H1 (cell line): ENCODE data around the gene FOSL2. TPM values are rescaled to one million over a fixed set of nuclear protein-coding genes. Genes with fewer than 3 reads are reported as not detected.

Experiments used
- CTCF ChIA-PET: fragments of 300-600 bp; sonication (Branson Sonifier 250); formaldehyde crosslinking; loops from one replicate; lab custom pipeline; 2021; ENCODE audit not compliant: partially characterized antibody; lab: Charles Lee
- POLR2A ChIA-PET: fragments of 300-600 bp; sonication (Branson Sonifier 250); formaldehyde crosslinking; loops from one replicate; lab custom pipeline; 2021; ENCODE audit warnings: inconsistent platforms; ENCODE audit not compliant: partially characterized antibody; lab: Charles Lee
- DNase-seq, 2 experiments: peaks; one replicate each; pipeline versions ENCODE4 v3.0.0 to v3.0.0-alpha.2; 2010 to 2022; ENCODE audit warnings: low spot score in 2 of 2, low read depth in 1 of 2, mixed read lengths in 1 of 2
- FAIRE-seq: peaks from 2 replicates; lab custom pipeline; 2011; peaks lifted over from hg19 to GRCh38; lab: Jason Lieb, UNC
- H2AFZ ChIP-seq: 2 replicates; pipeline ENCODE4 v1.8.1; 2012; ENCODE audit warnings: low read length, inconsistent platforms
- H2AK5ac ChIP-seq: 2 replicates; pipeline ENCODE4 v1.6.1; 2013; ENCODE audit warnings: low read depth, low read length
- H2BK120ac ChIP-seq: replicated peaks from 2 replicates; pipeline ENCODE3; 2013; ENCODE audit warnings: low read depth, low read length, inconsistent platforms
- H2BK12ac ChIP-seq: 2 replicates; pipeline ENCODE4 v1.6.1; 2013; ENCODE audit warnings: low read depth, low read length
- H2BK15ac ChIP-seq: 2 replicates; pipeline ENCODE4 v1.6.1; 2013; ENCODE audit warnings: low read length
- H2BK20ac ChIP-seq: 2 replicates; pipeline ENCODE4 v1.6.1; 2013; ENCODE audit warnings: low read length
- H2BK5ac ChIP-seq: 2 replicates; pipeline ENCODE4 v1.6.1; 2013; ENCODE audit warnings: low read depth, low read length
- H3K14ac ChIP-seq: 2 replicates; pipeline ENCODE4 v1.6.1; 2013; ENCODE audit warnings: inconsistent platforms; ENCODE audit not compliant: insufficient read length
- H3K18ac ChIP-seq: 2 replicates; pipeline ENCODE4 v1.6.1; 2013; ENCODE audit warnings: low read length; ENCODE audit errors: extremely low read depth
- H3K23ac ChIP-seq: 2 replicates; pipeline ENCODE4 v1.6.1; 2013; ENCODE audit warnings: inconsistent platforms; ENCODE audit not compliant: insufficient read length
- H3K23me2 ChIP-seq: 2 replicates; pipeline ENCODE4 v1.6.1; 2013; ENCODE audit warnings: low read depth, low read length
- H3K27ac ChIP-seq: 2 replicates; pipeline ENCODE4 v1.6.1; 2011; ENCODE audit warnings: low read depth, low read length, inconsistent platforms
- H3K27me3 ChIP-seq, 4 experiments: replicated peaks in 1 of 4; 1 replicate in 1 of 4; 2 replicates in 3 of 4; pipeline versions ENCODE4 v1.6.1 to v1.8.1; 2011 to 2013; ENCODE audit warnings: low read length in 3 of 4, mild to moderate bottlenecking in 3 of 4, inconsistent platforms in 2 of 4, mixed read lengths in 2 of 4, moderate library complexity in 1 of 4; ENCODE audit not compliant: control insufficient read depth in 3 of 4, insufficient read depth in 3 of 4; ENCODE audit errors: extremely low read depth in 1 of 4
- H3K36me3 ChIP-seq, 4 experiments: 2 replicates each; pipeline versions ENCODE4 v1.6.1 to v1.8.1; 2011 to 2013; ENCODE audit warnings: mild to moderate bottlenecking in 4 of 4, low read length in 3 of 4, moderate library complexity in 2 of 4, control low read depth in 1 of 4, inconsistent platforms in 1 of 4; ENCODE audit not compliant: insufficient read depth in 4 of 4, control insufficient read depth in 2 of 4
- H3K4ac ChIP-seq: replicated peaks from 2 replicates; pipeline ENCODE3; 2013; ENCODE audit warnings: low read length, low read depth, mixed read lengths, inconsistent platforms; ENCODE audit not compliant: insufficient read length
- H3K4me1 ChIP-seq, 4 experiments: replicated peaks in 1 of 4; 1 replicate in 1 of 4; 2 replicates in 3 of 4; pipeline versions ENCODE4 v1.6.1 to v1.8.1; 2011 to 2013; ENCODE audit warnings: low read length in 3 of 4, inconsistent platforms in 2 of 4, mixed read lengths in 1 of 4; ENCODE audit not compliant: insufficient read depth in 4 of 4, control insufficient read depth in 3 of 4
- H3K4me2 ChIP-seq, 2 experiments: 2 replicates each; pipeline versions ENCODE4 v1.6.1 to v1.8.1; 2011 to 2013; ENCODE audit warnings: low read depth in 2 of 2, low read length in 2 of 2, control low read depth in 1 of 2, inconsistent platforms in 1 of 2, mild to moderate bottlenecking in 1 of 2; ENCODE audit not compliant: insufficient read depth in 1 of 2
- H3K4me3 ChIP-seq, 4 experiments: fragments of 200-600, 300-600 bp in 1 of 4; sonication (generic), shearing (Covaris generic), sonication (Bioruptor Twin) in 1 of 4; 2 replicates each; pipeline versions ENCODE4 v1.5.1 to v1.8.1; 2011 to 2016; ENCODE audit warnings: low read length in 4 of 4, low read depth in 3 of 4, control low read depth in 2 of 4, inconsistent platforms in 2 of 4, mild to moderate bottlenecking in 2 of 4, mixed read lengths in 1 of 4, moderate library complexity in 1 of 4; ENCODE audit not compliant: insufficient read depth in 2 of 4; ENCODE audit errors: extremely low read depth in 1 of 4
- H3K56ac ChIP-seq: replicated peaks from 2 replicates; pipeline ENCODE3; 2013; ENCODE audit warnings: low read depth, mild to moderate bottlenecking, mixed read lengths, low read length, inconsistent platforms; ENCODE audit not compliant: insufficient read length
- H3K79me1 ChIP-seq: 2 replicates; pipeline ENCODE4 v1.6.1; 2013; ENCODE audit warnings: low read depth, low read length, control low read depth
- H3K79me2 ChIP-seq, 2 experiments: 2 replicates each; pipeline versions ENCODE4 v1.6.1 to v1.8.1; 2012 to 2013; ENCODE audit warnings: low read length in 2 of 2, mild to moderate bottlenecking in 2 of 2, inconsistent platforms in 1 of 2; ENCODE audit not compliant: insufficient read depth in 2 of 2, control insufficient read depth in 1 of 2
- H3K9ac ChIP-seq, 4 experiments: replicated peaks in 1 of 4; 1 replicate in 1 of 4; 2 replicates in 3 of 4; pipeline versions ENCODE4 v1.6.1 to v1.8.1; 2011 to 2013; ENCODE audit warnings: low read depth in 3 of 4, low read length in 3 of 4, control low read depth in 2 of 4, mild to moderate bottlenecking in 2 of 4, moderate library complexity in 2 of 4, inconsistent platforms in 1 of 4; ENCODE audit errors: extremely low read depth in 1 of 4
- H3K9me3 ChIP-seq, 2 experiments: 2 replicates each; pipeline versions ENCODE4 v1.6.1 to v1.8.1; 2012 to 2013; ENCODE audit warnings: mild to moderate bottlenecking in 2 of 2, moderate library complexity in 2 of 2, control low read depth in 1 of 2, inconsistent platforms in 1 of 2, low read depth in 1 of 2, low read length in 1 of 2, mixed read lengths in 1 of 2; ENCODE audit not compliant: insufficient read depth in 2 of 2
- H4K20me1 ChIP-seq, 2 experiments: replicated peaks in 1 of 2; 2 replicates each; pipeline versions ENCODE3 to v1.8.1; 2011 to 2013; ENCODE audit warnings: inconsistent platforms in 2 of 2, low read length in 2 of 2, mild to moderate bottlenecking in 1 of 2; ENCODE audit not compliant: insufficient read depth in 2 of 2, control insufficient read depth in 1 of 2
- H4K5ac ChIP-seq: 2 replicates; pipeline ENCODE4 v1.6.1; 2013; ENCODE audit warnings: low read length, low read depth, mixed read lengths, inconsistent platforms; ENCODE audit not compliant: insufficient read length
- H4K8ac ChIP-seq: 2 replicates; pipeline ENCODE4 v1.8.0; 2013; ENCODE audit warnings: mild to moderate bottlenecking, moderate library complexity, low read length, inconsistent platforms; ENCODE audit not compliant: insufficient read depth; ENCODE audit errors: extremely low read depth
- H4K91ac ChIP-seq: replicated peaks from 2 replicates; pipeline ENCODE3; 2013; ENCODE audit warnings: low read length, mixed read lengths, inconsistent platforms; ENCODE audit not compliant: insufficient read length
- SIN3A ChIP-seq, 2 experiments: IDR thresholded peaks in 1 of 2; conservative IDR thresholded peaks in 1 of 2; 2 replicates each; pipeline ENCODE4 v1.6.1; 2011 to 2012; ENCODE audit warnings: low read length in 2 of 2, improper control_type of control experiment in 1 of 2, low read depth in 1 of 2, mild to moderate bottlenecking in 1 of 2
- TEAD4 ChIP-seq: IDR thresholded peaks from 2 replicates; pipeline ENCODE4 v1.6.1; 2012; ENCODE audit warnings: low read depth, low read length, inconsistent platforms, mixed read lengths
- WGBS, 2 experiments: shearing (Covaris generic) in 1 of 2; methylation state at CpG; one replicate each; pipeline versions ENCODE4 v1.1.6 to v1.1.7; 2013 to 2015; ENCODE audit warnings: low lambda C conversion rate in 2 of 2, mixed read lengths in 2 of 2, inconsistent platforms in 1 of 2, low coverage in 1 of 2, missing lambda C conversion rate in 1 of 2; ENCODE audit not compliant: insufficient replicate concordance in 2 of 2, insufficient coverage in 1 of 2, insufficient read length in 1 of 2; ENCODE audit errors: extremely low coverage in 1 of 2, missing lambda C conversion rate in 1 of 2; 5-methylcytosine and 5-hydroxymethylcytosine counted together
- polyA plus RNA-seq, 7 experiments: library from polyadenylated mRNA; depleted of rRNA in 3 of 7; stranded (reverse) in 5 of 7; unstranded in 2 of 7; fragments of >200 nt in 5 of 7; fragments of 200-250 nt in 2 of 7; gene quantifications; 1 replicate in 5 of 7; 2 replicates in 1 of 7; 4 replicates in 1 of 7; pipeline versions ENCODE4 v1.2.1 to v1.2.3, GENCODE V29; 2011 to 2013; ENCODE audit warnings: missing spikeins in 2 of 7, mixed read lengths in 2 of 7
- total RNA-seq: library from RNA; stranded (reverse); fragmentation: NEBNext Ultra II Directional; extraction: Animal tissue kit (Norgen Biotek cat#: 25700); gene quantifications from 2 replicates; pipeline ENCODE4 v1.2.1, GENCODE V29; 2021

FOSL2 gene
- total and polyA plus RNA-seq, 2 of the 8 experiments (the other 6 are each of a cell fraction or from before 2014, with no cell fraction given), result 1.5 to 4.5 TPM

DNA sequence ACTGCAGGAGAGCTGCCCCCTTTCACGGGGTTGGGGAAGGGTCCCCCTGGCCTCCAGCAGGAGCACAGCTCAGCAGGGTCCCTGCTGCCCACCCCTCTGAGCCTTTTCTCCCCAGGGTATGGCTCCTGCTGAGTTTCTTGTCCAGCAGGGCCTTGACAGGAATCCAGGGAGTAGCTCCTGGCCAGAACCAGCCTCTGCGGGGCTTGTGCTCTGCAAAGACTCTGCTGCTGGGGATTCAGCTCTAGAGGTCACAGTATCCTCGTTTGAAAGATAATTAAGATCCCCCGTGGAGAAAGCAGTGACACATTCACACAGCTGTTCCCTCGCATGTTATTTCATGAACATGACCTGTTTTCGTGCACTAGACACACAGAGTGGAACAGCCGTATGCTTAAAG, 21.2 kb downstream of the FOSL2 start:
- CTCF ChIA-PET, result interaction anchor here (0.7 to 4.2 kb wide), 12 partner anchors 8 to 731 kb away, joined by 3 to 28 read pairs (median 4); no protein-coding TSS in a partner anchor
- no peak for DNase-seq

More for the DNA sequence above, 21.2 kb downstream of the FOSL2 start:
- H2BK20ac ChIP-seq, result no peak overlapping the region
- TF ChIP-seq TEAD4 (no peak), SIN3A (conservative IDR thresholded peaks at IDR 0.05 in 1 of 2, IDR thresholded peaks at IDR 0.05 in 1 of 2; ENCODE audit: low read depth in 1 of 2, low read length in 2 of 2) (0 out of 4 replicates have a peak, but pooled peaks of 1 of the 2 experiments have one; percentile 1)
- H3K79me2 ChIP-seq, result no peaks in the 10 kb centered on the region
- H2BK15ac ChIP-seq, result no peak overlapping the region
- H4K8ac ChIP-seq, result no peak overlapping the region
- H3K4me3 ChIP-seq, result no peak overlapping the region
- no peak overlapping the region for H2BK5ac ChIP-seq
- POLR2A ChIA-PET, result interaction anchor here (1.3 to 1.5 kb wide), 3 partner anchors 10 to 26 kb away, joined by 3 to 4 read pairs (median 3); no protein-coding TSS in a partner anchor
- no peak overlapping the region for H3K27ac ChIP-seq
- no peak overlapping the region for H2AFZ ChIP-seq
- 79% methylated on average over 7 of the region's 7 CpGs; no CpG with 5 or more reads in 1 of the 2 experiments for WGBS, 2 experiments
- peaks cover 0 to 12% (median 7%) of the 10 kb centered on the region in 4 experiments; a peak in 6 of 7 replicates for H3K4me1 ChIP-seq
- no peak overlapping the region for H3K56ac ChIP-seq
- H3K18ac ChIP-seq, result 0 out of 2 replicates have a peak overlapping the region, but pooled peaks have one; percentile 3
- H4K91ac ChIP-seq, result no peak overlapping the region
- no peak overlapping the region for H3K23ac ChIP-seq
- H3K9ac ChIP-seq, result no peak overlapping the region
- no peak for FAIRE-seq
- H4K20me1 ChIP-seq, result peaks cover 0 to 2% of the 10 kb centered on the region in 2 experiments
- no peak overlapping the region for H3K4ac ChIP-seq
- no peak overlapping the region for H2AK5ac ChIP-seq
- H3K9me3 ChIP-seq, result no peaks in the 10 kb centered on the region
- no peak overlapping the region for H2BK12ac ChIP-seq
- H3K4me2 ChIP-seq, result no peak overlapping the region
- H3K27me3 ChIP-seq, result no peaks in the 10 kb centered on the region; a peak in 1 of 7 replicates
- H3K36me3 ChIP-seq, result peaks cover 0 to 6% (median 0%) of the 10 kb centered on the region in 4 experiments; a peak in 1 of 8 replicates
- no peaks in the 10 kb centered on the region for H3K79me1 ChIP-seq
- H3K23me2 ChIP-seq, result no peaks in the 10 kb centered on the region
- no peak overlapping the region for H3K14ac ChIP-seq
- no peak overlapping the region for H2BK120ac ChIP-seq
- no peak overlapping the region for H4K5ac ChIP-seq
